Liver (tissue), 3 donors: ENCODE data around the gene PGM5.
"Not testable (repeated sequence)": the region's sequence is repeated elsewhere in the genome, so short reads cannot be mapped to it uniquely, and the experiment has no call there.

Experiments
- CTCF ChIP-seq: fragments of 150-350 bp; IDR thresholded peaks from 2 replicates; pipeline ENCODE4 v1.5.1; 2017; ENCODE audit warnings: improper control_type of control experiment, low read depth, low read length; ENCODE audit not compliant: missing input control
- MAX ChIP-seq: IDR thresholded peaks from 2 replicates; pipeline ENCODE4 v1.6.1; 2016; ENCODE audit warnings: antibody characterized with exemption
- REST ChIP-seq: IDR thresholded peaks from 2 replicates; pipeline ENCODE4 v1.6.1; 2016; ENCODE audit warnings: antibody characterized with exemption, mild to moderate bottlenecking
- SP1 ChIP-seq: IDR thresholded peaks from 2 replicates; pipeline ENCODE4 v1.6.1; 2018; ENCODE audit warnings: antibody characterized with exemption, mild to moderate bottlenecking
- TAF1 ChIP-seq: conservative IDR thresholded peaks from 2 replicates; pipeline ENCODE4 v1.6.1; 2016; ENCODE audit warnings: antibody characterized with exemption, mild to moderate bottlenecking
- donor health status: healthy.
- donor health status: healthy.

GRCh38 chr9:68415065-68415464, 58.7 kb downstream of the PGM5 start:
- TF ChIP-seq CTCF, MAX, TAF1, SP1, REST: not testable (repeated sequence)
